Ectodermal cell (in vitro differentiated cells): ENCODE measurements around the gene MEX3C.

Experiments used
- H3K27ac ChIP-seq: 2 replicates; pipeline ENCODE4 v1.7.0; 2013; ENCODE audit warnings: mild to moderate bottlenecking, low read depth, low read length; ENCODE audit not compliant: insufficient read depth, poor library complexity, severe bottlenecking
- H3K27me3 ChIP-seq: 2 replicates; pipeline ENCODE4 v1.7.0; 2013; ENCODE audit warnings: mild to moderate bottlenecking, low read length; ENCODE audit not compliant: insufficient read depth, control insufficient read depth, poor library complexity, severe bottlenecking
- H3K36me3 ChIP-seq: one replicate; pipeline ENCODE4 v1.7.0; 2013; ENCODE audit warnings: low read length; ENCODE audit not compliant: control insufficient read depth, insufficient read depth
- H3K4me1 ChIP-seq: one replicate; pipeline ENCODE4 v1.7.0; 2013; ENCODE audit warnings: low read length; ENCODE audit not compliant: control insufficient read depth, insufficient read depth
- H3K4me3 ChIP-seq: 2 replicates; pipeline ENCODE4 v1.7.0; 2013; ENCODE audit warnings: low read depth, low read length, control low read depth; ENCODE audit not compliant: insufficient read depth
- H3K9me3 ChIP-seq: 2 replicates; pipeline ENCODE4 v1.7.0; 2013; ENCODE audit warnings: mild to moderate bottlenecking, low read length, moderate library complexity; ENCODE audit not compliant: control insufficient read depth
- WGBS, 2 experiments: methylation state at CpG; one replicate each; pipeline ENCODE4 v1.1.7; 2013; ENCODE audit warnings: missing lambda C conversion rate in 2 of 2; 5-methylcytosine and 5-hydroxymethylcytosine counted together

Gene MEX3C

GRCh38 chr18:51212606-51213005, 15.1 kb upstream of the MEX3C start:
- Histone ChIP-seq H3K27ac (no peak overlapping the region), H3K27me3 (no peaks in the 10 kb centered on the region), H3K36me3 (no peaks in the 10 kb centered on the region), H3K4me1 (no peaks in the 10 kb centered on the region), H3K4me3 (no peak overlapping the region), H3K9me3 (no peaks in the 10 kb centered on the region)
- WGBS, 2 experiments, result 86 to 89% methylated on average over 2 of the region's 2 CpGs

DNA sequence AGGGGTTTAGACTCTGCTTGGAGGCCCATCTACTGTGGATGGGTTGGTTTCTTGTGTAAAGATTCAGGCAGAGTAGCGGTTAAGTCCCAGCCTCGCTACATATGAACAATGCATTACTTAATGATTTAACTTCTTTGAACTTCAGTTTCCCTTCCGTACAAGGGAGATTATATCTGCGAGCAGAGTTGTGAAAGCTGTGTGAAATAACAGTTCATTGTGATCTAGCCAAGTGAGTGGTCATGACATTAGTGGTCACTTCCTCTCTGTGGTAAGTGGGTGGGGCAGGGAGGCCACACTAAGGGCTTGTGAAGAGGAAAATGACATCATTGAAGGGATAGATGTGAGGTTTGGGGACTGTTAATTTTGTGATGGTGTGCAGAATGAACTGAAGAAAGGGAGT, 14.1 kb upstream of the MEX3C start:
- Histone ChIP-seq H3K27me3 (no peaks in the 10 kb centered on the region), H3K4me1 (no peaks in the 10 kb centered on the region), H3K27ac (no peak overlapping the region), H3K4me3 (no peak overlapping the region), H3K36me3 (no peaks in the 10 kb centered on the region), H3K9me3 (no peaks in the 10 kb centered on the region)
- WGBS, 2 experiments, result 96 to 100% methylated on average over 4 of the region's 4 CpGs

- Histone ChIP-seq H3K27ac (peak overlapping the region; percentile 92), H3K27me3 (no peaks in the 10 kb centered on the region), H3K4me1 (peaks cover 15% of the 10 kb centered on the region), H3K4me3 (peak overlapping the region; percentile 86), H3K36me3 (no peaks in the 10 kb centered on the region), H3K9me3 (no peaks in the 10 kb centered on the region)
- 0% methylated on average over 102 of the region's 102 CpGs for WGBS, 2 experiments
Observed at GRCh38 chr18:51196811-51197660, 445 bp downstream of the MEX3C start.

DNA sequence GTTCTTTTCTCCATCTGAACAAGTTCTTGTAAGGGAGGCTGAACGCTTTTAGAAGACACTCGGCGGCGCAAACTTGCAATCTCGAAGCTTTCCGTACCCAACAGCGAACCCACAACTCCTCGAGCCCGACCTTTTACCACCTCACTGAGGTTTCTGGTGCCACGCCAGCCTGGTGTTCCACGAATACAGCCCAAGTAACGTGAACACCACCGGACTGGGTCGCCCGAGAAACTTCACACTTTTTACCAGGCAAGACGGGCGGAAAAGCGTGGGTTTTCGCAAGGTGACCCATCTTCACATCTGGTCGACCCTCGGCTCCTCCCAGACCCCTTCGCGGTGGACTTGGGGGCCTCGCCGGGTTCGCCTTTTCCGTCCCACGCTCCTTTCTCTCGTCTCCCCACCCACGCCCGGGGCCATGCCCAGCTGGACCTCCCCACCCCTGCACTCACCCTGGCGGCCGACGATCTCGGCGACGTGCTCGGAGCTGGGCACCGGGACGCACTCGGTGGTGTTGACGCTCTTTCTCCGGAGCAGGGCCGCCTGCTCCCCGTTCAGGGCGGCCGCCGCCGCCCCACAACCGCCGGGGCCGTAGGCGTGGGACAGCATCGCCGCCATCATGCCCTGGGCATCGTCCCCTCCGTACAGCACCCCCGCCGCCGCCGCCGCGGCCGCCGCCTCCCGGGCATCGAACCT, 1.2 kb downstream of the MEX3C start:
- Histone ChIP-seq H3K9me3 (no peaks in the 10 kb centered on the region), H3K36me3 (no peaks in the 10 kb centered on the region), H3K27ac (peak overlapping the region; percentile 88), H3K4me3 (peak overlapping the region; percentile 86), H3K4me1 (peaks cover 15% of the 10 kb centered on the region), H3K27me3 (no peaks in the 10 kb centered on the region)
- WGBS, 2 experiments, result 0% methylated on average over 67 of the region's 67 CpGs

DNA sequence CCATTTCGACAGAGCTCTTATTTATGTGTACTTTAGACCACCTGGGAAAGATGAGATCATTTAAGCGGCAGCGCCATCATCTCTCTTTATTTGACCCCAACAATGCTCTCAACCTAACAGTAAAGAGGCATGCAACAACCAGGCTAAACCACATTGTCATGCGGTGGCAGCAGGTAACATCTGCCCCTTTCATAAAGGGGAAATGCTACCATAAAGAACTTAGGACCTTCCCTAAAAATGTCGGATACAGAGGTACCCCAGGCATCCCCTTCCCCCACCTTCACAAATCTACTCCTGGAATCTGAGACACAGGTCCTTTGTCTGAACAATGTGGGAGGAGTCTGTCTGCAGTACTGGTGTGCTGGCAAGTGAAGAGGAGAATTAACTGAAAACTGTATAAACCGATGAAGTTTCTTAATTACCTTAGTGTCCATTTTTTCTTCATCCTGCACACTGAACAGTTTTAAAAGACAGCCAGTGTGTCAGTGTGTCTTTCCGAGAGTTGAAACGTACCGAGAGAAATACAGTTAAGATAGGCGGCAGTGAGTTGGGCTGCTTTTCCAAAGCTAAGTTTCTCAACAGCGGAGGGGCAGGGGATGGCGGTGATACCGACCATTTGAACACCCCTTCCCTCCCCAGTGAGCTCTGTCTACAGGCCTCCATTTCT, 1.9 kb downstream of the MEX3C start:
- WGBS, 2 experiments, result 0 to 1% methylated on average over 13 of the region's 13 CpGs
- no peaks in the 10 kb centered on the region for H3K27me3 ChIP-seq

GRCh38 chr18:51195086-51195450, 2.4 kb downstream of the MEX3C start:
- Histone ChIP-seq H3K36me3 (no peaks in the 10 kb centered on the region), H3K27ac (no peak overlapping the region), H3K27me3 (no peaks in the 10 kb centered on the region), H3K4me3 (peak overlapping the region; percentile 86), H3K9me3 (no peaks in the 10 kb centered on the region), H3K4me1 (peaks cover 15% of the 10 kb centered on the region)
- WGBS, 2 experiments, result 5 to 6% methylated on average over 3 of the region's 3 CpGs

More for the DNA sequence above, 1.9 kb downstream of the MEX3C start:
- peak overlapping the region; percentile 86 for H3K4me3 ChIP-seq
- H3K4me1 ChIP-seq, result peaks cover 15% of the 10 kb centered on the region
- H3K27ac ChIP-seq, result peak overlapping the region; percentile 88
- no peaks in the 10 kb centered on the region for H3K36me3 ChIP-seq
- H3K9me3 ChIP-seq, result no peaks in the 10 kb centered on the region

GRCh38 chr18:51194604-51195003, 2.9 kb downstream of the MEX3C start:
- no peaks in the 10 kb centered on the region for H3K36me3 ChIP-seq
- H3K27ac ChIP-seq, result no peak overlapping the region
- WGBS, 2 experiments, result 24 to 27% methylated on average over 3 of the region's 3 CpGs
- H3K4me3 ChIP-seq, result peak overlapping the region; percentile 86
- H3K9me3 ChIP-seq, result no peaks in the 10 kb centered on the region
- no peaks in the 10 kb centered on the region for H3K27me3 ChIP-seq
- peaks cover 15% of the 10 kb centered on the region for H3K4me1 ChIP-seq

DNA sequence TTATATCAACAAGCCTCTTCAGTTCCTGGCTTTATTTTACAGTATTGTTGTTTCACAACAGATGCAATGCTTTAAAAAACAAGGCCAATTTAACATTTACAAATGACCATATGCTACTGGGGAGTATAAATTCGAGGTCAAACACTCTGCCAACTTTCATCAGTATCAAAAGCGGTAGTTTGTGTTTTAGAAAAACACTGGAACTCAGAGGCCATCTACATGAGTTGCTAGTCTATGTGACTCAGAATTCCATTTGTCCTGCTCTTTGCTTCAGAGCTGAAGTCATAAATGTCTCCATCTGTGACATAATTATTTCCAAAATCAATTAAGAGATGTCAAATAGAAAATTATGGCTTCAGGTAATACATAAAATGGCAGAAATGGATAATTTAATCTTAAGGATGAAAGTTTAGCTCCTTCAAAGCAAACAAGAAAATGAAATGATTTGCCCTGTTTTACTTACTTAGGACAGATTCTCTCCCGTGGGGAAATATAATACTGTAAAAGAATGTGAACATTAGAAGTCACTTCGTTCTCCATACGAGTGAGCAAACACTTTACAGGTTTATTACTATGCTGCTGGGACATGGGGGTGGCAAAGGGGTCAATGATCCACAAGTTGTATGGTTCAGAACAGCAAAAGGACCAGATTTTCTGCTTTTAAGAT, 3.7 kb downstream of the MEX3C start:
- H3K4me3 ChIP-seq, result peak overlapping the region; percentile 86
- peaks cover 15% of the 10 kb centered on the region for H3K4me1 ChIP-seq
- 75 to 78% methylated on average over 5 of the region's 5 CpGs for WGBS, 2 experiments
- H3K9me3 ChIP-seq, result no peaks in the 10 kb centered on the region
- no peak overlapping the region for H3K27ac ChIP-seq
- H3K27me3 ChIP-seq, result no peaks in the 10 kb centered on the region
- no peaks in the 10 kb centered on the region for H3K36me3 ChIP-seq

DNA sequence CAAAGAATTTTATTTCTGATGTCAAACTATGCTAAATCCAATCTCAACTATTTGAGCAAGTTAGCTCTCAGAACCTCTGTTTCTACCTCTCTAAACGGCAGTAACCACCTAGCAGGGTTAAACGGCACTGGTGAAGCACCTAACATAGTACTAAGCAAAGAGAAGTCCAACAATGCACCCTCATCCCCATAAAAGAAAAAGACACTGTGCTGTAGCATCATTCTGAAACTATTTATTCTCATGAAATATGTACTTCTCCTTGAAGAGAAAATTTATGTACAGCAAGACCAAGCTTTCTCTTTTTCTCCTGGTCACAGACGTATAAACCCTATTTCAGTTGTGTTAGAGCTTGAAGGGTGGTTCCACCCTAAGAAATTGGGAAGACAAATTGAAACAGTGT, 4.8 kb downstream of the MEX3C start:
- 68 to 84% methylated on average over 2 to 3 of the region's 3 CpGs for WGBS, 2 experiments
- H3K4me1 ChIP-seq, result peaks cover 15% of the 10 kb centered on the region

More for the DNA sequence above, 4.8 kb downstream of the MEX3C start:
- H3K4me3 ChIP-seq, result peak overlapping the region; percentile 5
- no peak overlapping the region for H3K27ac ChIP-seq
- H3K27me3 ChIP-seq, result no peaks in the 10 kb centered on the region
- H3K36me3 ChIP-seq, result no peaks in the 10 kb centered on the region
- H3K9me3 ChIP-seq, result no peaks in the 10 kb centered on the region
